Epithelial cell of esophagus (primary cell): ENCODE data around the gene TANC2.

Source experiments
- DNase-seq: peaks from one replicate; pipeline ENCODE4 v3.0.0; 2010; ENCODE audit warnings: low read depth
- H3K4me3 ChIP-seq: 2 replicates; pipeline ENCODE4 v1.5.1; 2011; ENCODE audit warnings: mild to moderate bottlenecking, low read length, control low read depth
- CTCF ChIP-seq: IDR thresholded peaks from 2 replicates; pipeline ENCODE4 v1.5.1; 2011; ENCODE audit warnings: low read depth, mild to moderate bottlenecking, low read length, control low read depth, inconsistent platforms; ENCODE audit not compliant: insufficient read depth; ENCODE audit errors: missing control alignments

TANC2 gene

GRCh38 chr17:62986549-62986948 is 20.5 kb downstream of the TANC2 start:
- H3K4me3 ChIP-seq, result no peak overlapping the region
- no peak for TF ChIP-seq CTCF
- DNase-seq, result no peak

- no peak overlapping the region for H3K4me3 ChIP-seq
- no peak for DNase-seq
- no peak for TF ChIP-seq CTCF
These were observed 21.1 kb downstream of the TANC2 start for GRCh38 chr17:62987136-62987535.

- TF ChIP-seq CTCF, result no peak
- no peak for DNase-seq
- no peak overlapping the region for H3K4me3 ChIP-seq
These were observed 23.5 kb downstream of the TANC2 start for GRCh38 chr17:62989501-62989900.

DNA sequence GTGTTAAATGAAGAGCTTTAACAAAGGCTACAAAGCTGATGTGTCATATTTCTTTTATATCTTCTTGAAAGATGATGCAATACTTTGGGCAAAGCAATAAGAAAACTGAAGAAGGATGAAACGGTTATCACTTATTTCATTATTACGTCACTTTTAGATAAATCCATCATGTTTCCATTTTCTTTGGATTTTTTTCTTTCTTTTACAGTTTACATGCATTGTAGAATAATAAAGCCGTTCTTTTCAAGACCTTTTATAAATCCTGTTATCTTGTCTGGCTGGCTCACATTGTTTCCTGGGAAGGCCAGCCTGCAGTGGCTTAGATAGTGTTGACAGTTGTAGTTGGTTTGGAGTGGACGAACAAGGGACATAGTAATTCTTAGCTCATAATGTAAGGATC is 28.9 kb downstream of the TANC2 start:
- H3K4me3 ChIP-seq, result no peak overlapping the region
- TF ChIP-seq CTCF, result no peak
- peak; percentile 30 for DNase-seq

DNA sequence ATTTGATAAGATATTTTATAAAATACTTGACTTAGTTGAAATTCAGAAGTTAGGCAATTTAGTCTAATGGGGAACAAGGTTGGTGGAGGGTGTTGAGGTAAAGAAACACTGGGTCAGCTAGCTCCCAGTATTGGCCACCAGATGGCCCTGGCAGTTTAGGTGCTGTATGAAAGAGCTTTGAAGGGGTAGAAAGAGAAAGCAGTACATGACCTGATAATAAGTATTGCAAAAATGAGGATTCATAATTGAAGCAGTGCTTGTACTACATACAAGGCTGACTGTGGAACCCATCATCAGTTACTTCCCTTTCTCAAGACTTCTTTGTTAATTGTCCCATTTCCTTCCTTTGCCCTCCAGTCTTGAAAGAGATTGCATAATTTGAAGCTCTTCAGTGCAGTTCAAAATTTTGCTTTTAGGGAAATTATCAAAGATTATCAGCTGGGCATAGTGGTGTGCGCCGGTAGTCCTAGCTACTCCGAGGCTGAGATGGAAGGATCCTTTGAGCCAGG is 29.4 kb downstream of the TANC2 start:
- no peak overlapping the region for H3K4me3 ChIP-seq
- peak; percentile 53 for TF ChIP-seq CTCF
- peak; percentile 32 for DNase-seq

DNA sequence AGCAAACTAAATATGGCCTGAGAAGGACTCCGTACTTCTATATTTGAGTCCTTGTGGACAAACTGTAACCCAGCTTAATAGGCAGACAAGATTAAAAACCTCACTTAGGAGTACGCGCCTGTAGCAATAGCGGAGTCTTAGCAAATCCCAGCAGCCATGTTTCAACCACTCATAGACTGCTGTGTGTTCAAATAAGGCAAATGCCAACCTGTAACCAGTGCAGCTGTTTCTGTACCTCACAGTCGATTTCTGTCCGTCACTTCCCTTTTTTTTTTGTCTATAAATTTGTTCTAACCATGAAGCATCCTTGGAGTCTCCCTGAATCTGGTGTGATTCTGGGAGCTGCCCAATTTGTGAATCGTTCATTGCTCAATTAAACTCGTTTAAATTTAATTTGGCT is 30.2 kb downstream of the TANC2 start:
- DNase-seq, result no peak
- TF ChIP-seq CTCF, result no peak
- H3K4me3 ChIP-seq, result no peak overlapping the region

DNA sequence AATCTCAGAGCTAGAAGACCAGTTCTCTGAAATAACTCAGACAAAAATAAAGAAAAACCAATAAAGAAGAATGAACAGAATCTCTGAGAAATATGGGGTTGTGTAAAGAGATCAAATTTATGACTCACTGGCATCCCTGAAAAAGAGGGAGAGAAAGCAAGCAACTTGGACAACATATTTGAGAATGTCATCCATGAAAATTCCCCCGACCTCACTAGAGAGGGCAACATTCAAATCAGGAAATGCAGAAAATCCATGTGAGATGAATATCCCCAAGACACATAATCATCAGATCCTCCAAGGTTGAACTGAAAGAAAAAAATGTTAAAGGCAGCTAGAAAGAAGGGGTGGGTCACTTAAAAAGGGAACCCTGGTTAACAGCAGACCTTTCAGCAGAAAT is 32.1 kb downstream of the TANC2 start:
- no peak overlapping the region for H3K4me3 ChIP-seq
- TF ChIP-seq CTCF, result no peak
- DNase-seq, result no peak
